ENCODE measurements around the gene OBSL1. TPM values are rescaled to one million over a fixed set of nuclear protein-coding genes. Genes with fewer than 3 reads are reported as not detected.

The OBSL1 gene
- total and polyA plus RNA-seq, 4 donors = 14.2 to 35.3 (median 27.3) TPM

DNA sequence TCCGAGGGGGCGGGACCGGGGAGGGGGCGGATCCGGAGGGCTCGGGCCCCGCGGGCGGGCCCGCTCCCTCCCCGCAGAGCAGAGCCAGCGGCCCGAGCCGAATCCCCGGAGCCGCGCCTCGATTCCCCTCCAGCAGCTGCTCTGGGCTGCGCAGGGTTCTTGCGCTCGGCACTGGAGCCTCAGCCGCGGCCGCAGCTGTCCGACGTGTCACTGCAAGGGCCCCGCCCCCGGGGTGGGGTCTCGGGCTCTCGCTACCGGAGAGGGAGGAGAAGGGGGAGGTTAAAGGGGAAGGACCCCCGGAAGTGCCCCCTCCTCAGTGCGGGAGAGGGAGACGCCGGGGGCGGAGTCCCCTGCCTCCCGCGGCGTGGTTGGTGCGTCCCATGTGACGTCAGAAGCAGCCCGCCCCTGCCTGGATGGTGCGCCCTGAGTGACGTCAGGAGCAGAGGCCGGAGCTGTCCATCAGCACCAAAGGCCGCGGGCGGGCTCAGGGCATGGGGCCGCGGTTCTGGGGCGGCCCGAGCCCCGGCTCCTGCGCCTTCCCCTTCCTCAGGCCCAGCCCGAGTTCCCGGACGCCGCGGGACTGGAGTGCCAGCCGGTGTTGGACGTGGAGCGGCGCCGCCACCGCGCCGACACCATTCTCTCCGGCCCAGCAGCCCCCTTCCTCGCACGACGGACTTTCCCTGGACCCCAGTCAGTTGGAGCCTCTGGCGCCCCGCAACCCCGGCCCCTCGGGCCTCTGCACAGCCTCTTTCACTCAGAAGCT lies 27.6 kb downstream of the OBSL1 start, which contains the start of the genes CHPF and TMEM198:
Gene CHPF (minus strand): TSS at position 214 of the 763 bp plus-strand sequence. CDS start 271 bp downstream, outside the sequence.
Gene TMEM198 (plus strand): TSS at position 433 of the 763 bp plus-strand sequence. CDS start 700 bp downstream, outside the sequence.
- peak; percentile 93 for DNase-seq (ENCODE audit: low spot score)
- peaks cover 14 to 25% (median 19%) of the 10 kb centered on the region in 4 donors for H3K4me1 ChIP-seq (ENCODE audit: control insufficient read depth in 4 of 4, insufficient read depth in 4 of 4, low read length in 3 of 4)
- WGBS = under 1% methylated on average over 75 of the region's 75 CpGs
- TF ChIP-seq, protein P1, sequence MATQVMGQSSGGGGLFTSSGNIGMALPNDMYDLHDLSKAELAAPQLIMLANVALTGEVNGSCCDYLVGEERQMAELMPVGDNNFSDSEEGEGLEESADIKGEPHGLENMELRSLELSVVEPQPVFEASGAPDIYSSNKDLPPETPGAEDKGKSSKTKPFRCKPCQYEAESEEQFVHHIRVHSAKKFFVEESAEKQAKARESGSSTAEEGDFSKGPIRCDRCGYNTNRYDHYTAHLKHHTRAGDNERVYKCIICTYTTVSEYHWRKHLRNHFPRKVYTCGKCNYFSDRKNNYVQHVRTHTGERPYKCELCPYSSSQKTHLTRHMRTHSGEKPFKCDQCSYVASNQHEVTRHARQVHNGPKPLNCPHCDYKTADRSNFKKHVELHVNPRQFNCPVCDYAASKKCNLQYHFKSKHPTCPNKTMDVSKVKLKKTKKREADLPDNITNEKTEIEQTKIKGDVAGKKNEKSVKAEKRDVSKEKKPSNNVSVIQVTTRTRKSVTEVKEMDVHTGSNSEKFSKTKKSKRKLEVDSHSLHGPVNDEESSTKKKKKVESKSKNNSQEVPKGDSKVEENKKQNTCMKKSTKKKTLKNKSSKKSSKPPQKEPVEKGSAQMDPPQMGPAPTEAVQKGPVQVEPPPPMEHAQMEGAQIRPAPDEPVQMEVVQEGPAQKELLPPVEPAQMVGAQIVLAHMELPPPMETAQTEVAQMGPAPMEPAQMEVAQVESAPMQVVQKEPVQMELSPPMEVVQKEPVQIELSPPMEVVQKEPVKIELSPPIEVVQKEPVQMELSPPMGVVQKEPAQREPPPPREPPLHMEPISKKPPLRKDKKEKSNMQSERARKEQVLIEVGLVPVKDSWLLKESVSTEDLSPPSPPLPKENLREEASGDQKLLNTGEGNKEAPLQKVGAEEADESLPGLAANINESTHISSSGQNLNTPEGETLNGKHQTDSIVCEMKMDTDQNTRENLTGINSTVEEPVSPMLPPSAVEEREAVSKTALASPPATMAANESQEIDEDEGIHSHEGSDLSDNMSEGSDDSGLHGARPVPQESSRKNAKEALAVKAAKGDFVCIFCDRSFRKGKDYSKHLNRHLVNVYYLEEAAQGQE (IDR thresholded peaks at IDR 0.05) = peak; percentile 99
- TF ChIP-seq, protein P2, sequence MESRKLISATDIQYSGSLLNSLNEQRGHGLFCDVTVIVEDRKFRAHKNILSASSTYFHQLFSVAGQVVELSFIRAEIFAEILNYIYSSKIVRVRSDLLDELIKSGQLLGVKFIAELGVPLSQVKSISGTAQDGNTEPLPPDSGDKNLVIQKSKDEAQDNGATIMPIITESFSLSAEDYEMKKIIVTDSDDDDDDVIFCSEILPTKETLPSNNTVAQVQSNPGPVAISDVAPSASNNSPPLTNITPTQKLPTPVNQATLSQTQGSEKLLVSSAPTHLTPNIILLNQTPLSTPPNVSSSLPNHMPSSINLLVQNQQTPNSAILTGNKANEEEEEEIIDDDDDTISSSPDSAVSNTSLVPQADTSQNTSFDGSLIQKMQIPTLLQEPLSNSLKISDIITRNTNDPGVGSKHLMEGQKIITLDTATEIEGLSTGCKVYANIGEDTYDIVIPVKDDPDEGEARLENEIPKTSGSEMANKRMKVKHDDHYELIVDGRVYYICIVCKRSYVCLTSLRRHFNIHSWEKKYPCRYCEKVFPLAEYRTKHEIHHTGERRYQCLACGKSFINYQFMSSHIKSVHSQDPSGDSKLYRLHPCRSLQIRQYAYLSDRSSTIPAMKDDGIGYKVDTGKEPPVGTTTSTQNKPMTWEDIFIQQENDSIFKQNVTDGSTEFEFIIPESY (IDR thresholded peaks at IDR 0.05) = no peak
- TF ChIP-seq, protein P3, sequence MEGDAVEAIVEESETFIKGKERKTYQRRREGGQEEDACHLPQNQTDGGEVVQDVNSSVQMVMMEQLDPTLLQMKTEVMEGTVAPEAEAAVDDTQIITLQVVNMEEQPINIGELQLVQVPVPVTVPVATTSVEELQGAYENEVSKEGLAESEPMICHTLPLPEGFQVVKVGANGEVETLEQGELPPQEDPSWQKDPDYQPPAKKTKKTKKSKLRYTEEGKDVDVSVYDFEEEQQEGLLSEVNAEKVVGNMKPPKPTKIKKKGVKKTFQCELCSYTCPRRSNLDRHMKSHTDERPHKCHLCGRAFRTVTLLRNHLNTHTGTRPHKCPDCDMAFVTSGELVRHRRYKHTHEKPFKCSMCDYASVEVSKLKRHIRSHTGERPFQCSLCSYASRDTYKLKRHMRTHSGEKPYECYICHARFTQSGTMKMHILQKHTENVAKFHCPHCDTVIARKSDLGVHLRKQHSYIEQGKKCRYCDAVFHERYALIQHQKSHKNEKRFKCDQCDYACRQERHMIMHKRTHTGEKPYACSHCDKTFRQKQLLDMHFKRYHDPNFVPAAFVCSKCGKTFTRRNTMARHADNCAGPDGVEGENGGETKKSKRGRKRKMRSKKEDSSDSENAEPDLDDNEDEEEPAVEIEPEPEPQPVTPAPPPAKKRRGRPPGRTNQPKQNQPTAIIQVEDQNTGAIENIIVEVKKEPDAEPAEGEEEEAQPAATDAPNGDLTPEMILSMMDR (IDR thresholded peaks at IDR 0.05; ENCODE audit: low read depth, low read length, missing input control) = no peak
- TF ChIP-seq FOXA1 (IDR thresholded peaks at IDR 0.05) = peak; percentile 65
- peak in 1 of 2 donors; percentile 69 for TF ChIP-seq JUND (IDR thresholded peaks at IDR 0.05)
- TF ChIP-seq EGR1 (IDR thresholded peaks at IDR 0.05; ENCODE audit: low read depth in 2 of 2) = peak; percentile 67 to 78
- TF ChIP-seq FOXA2 (IDR thresholded peaks at IDR 0.05) = no peak
- TF ChIP-seq NR2F2 (IDR thresholded peaks at IDR 0.05) = peak; percentile 89
- TF ChIP-seq YY1 (IDR thresholded peaks at IDR 0.05) = peak; percentile 33
- TF ChIP-seq HNF4A (conservative IDR thresholded peaks at IDR 0.05) = peak; percentile 24 to 27
- peak; percentile 74 to 91 for TF ChIP-seq GABPA (IDR thresholded peaks at IDR 0.05 in 1 of 2, conservative IDR thresholded peaks at IDR 0.05 in 1 of 2)
- peak; percentile 32 to 44 for TF ChIP-seq RXRA (IDR thresholded peaks at IDR 0.05)
- TF ChIP-seq TAF1 (conservative IDR thresholded peaks at IDR 0.05) = no peak
- TF ChIP-seq SP1 (IDR thresholded peaks at IDR 0.05) = peak; percentile 73
- peak within 1 kb of the TSS; percentile 56 to 69 for H3K9ac ChIP-seq (ENCODE audit: low read depth in 1 of 2, low read length in 2 of 2)
- peak within 1 kb of the TSS; percentile 33 to 87 (median 71) for H3K4me3 ChIP-seq (ENCODE audit: low read depth in 1 of 3, low read length in 3 of 3)
- H3K27me3 ChIP-seq (ENCODE audit: control insufficient read depth in 4 of 4, insufficient read depth in 4 of 4, low read length in 3 of 4) = no peaks in the 10 kb centered on the region
- H3K36me3 ChIP-seq (ENCODE audit: control insufficient read depth in 4 of 4, insufficient read depth in 3 of 4, low read depth in 1 of 4, low read length in 3 of 4) = peaks cover 4 to 24% (median 11%) of the 10 kb centered on the region in 4 donors
- H3K27ac ChIP-seq (ENCODE audit: low read depth in 1 of 2, low read length in 2 of 2) = peak within 1 kb of the TSS; percentile 61 to 84
- H3K9me3 ChIP-seq (ENCODE audit: control insufficient read depth in 4 of 4, low read length in 3 of 4) = no peaks in the 10 kb centered on the region

Data from liver (tissue), 9 donors.